ENCODE data around the gene KIF5A.

Gene KIF5A

DNA sequence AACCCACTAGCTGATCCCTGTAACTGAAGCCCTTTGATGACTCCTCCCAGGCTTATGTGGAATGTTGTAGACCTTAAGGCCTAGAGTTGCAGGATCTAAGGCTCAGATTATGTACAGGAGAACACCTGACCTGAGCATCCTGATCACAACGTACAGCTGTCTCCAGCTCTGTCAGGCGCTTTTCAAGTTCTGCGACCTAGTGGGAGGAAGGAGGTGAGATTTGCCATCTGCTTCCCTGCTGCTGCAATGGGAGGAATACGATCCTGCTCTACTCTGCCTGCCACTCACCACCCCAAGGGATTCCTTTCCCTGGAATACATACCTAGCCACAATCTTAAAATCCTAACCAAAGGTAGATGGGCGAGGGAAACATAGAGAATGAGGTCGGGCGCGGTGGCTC, 16.7 kb upstream of the KIF5A start:
- TF ChIP-seq, protein P1, sequence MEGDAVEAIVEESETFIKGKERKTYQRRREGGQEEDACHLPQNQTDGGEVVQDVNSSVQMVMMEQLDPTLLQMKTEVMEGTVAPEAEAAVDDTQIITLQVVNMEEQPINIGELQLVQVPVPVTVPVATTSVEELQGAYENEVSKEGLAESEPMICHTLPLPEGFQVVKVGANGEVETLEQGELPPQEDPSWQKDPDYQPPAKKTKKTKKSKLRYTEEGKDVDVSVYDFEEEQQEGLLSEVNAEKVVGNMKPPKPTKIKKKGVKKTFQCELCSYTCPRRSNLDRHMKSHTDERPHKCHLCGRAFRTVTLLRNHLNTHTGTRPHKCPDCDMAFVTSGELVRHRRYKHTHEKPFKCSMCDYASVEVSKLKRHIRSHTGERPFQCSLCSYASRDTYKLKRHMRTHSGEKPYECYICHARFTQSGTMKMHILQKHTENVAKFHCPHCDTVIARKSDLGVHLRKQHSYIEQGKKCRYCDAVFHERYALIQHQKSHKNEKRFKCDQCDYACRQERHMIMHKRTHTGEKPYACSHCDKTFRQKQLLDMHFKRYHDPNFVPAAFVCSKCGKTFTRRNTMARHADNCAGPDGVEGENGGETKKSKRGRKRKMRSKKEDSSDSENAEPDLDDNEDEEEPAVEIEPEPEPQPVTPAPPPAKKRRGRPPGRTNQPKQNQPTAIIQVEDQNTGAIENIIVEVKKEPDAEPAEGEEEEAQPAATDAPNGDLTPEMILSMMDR (IDR thresholded peaks at IDR 0.05; ENCODE audit: insufficient read depth, low read length, missing control alignments): no peak
- no peak for DNase-seq (ENCODE audit: low read depth, low spot score)
- H3K4me3 ChIP-seq (ENCODE audit: low read depth, low read length): no peak overlapping the region
- ChIA-PET CTCF (interaction anchor here (0.8 to 1.9 kb wide), 3 partner anchors 50 to 87 kb away, joined by 3 to 5 read pairs (median 3); no protein-coding TSS in a partner anchor), POLR2A (interaction anchor here (2.1 kb wide), 1 partner anchor 9 kb away, joined by 10 read pairs; no protein-coding TSS in a partner anchor)

DNA sequence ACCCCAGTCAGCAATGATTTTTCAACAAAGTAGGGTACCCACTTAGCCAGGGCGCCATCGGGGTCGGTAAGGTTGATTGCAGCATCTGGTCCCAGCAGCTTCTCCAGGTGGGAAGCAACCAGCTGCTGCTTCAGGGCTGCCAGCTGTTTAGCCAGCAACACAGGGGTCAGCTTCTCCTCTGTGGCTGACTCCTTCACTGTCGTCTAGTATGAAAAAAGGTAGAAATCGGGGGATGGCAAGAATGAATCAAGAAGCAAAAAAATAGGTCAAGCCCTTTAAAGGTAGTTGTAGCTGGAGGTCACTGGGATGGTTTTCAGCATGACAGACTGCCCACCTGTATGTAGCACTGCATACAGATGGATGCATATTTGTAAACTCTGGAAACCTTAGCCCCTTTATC, 15.6 kb upstream of the KIF5A start:
- ChIA-PET POLR2A (interaction anchor here (1.0 to 1.1 kb wide), 2 partner anchors 11 to 13 kb away, joined by 3 to 4 read pairs; partner anchors contain the start of genes DCTN2 and MBD6), CTCF (interaction anchor here (1.9 to 3.4 kb wide), 2 partner anchors 11 to 12 kb away, joined by 4 to 11 read pairs; partner anchors contain the start of gene DCTN2)
- DNase-seq (ENCODE audit: low read depth, low spot score): no peak
- no peak overlapping the region for H3K4me3 ChIP-seq (ENCODE audit: low read depth, low read length)
- TF ChIP-seq, protein P1 (IDR thresholded peaks at IDR 0.05; ENCODE audit: insufficient read depth, low read length, missing control alignments): no peak

DNA sequence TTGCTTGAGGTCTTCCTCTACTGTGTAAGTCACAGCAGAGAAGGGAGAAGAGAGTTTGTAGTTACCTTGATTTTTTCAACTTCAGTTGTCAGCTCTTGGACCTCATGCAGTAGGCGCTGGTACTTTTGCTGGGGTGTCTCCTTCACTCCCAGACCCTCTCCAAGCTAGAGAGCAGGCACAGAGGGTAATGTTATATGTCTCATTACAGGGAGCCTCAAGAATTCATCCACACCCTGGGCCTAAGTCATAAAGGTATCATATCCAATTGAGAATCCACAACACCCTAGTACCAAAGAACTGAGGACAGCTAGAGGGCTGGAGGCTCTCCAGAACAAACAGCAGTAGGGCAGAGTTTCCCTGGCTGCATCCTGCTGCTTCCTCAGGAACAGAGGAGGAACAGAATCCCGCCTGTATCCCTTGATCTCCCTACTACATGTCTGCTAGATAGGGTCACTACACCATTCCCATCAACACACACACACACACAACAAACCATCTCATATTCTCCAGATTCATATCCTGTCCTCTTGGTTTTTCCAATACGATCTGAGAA, 14.8 kb upstream of the KIF5A start:
- DNase-seq (ENCODE audit: low read depth, low spot score): no peak
- TF ChIP-seq, protein P1 (IDR thresholded peaks at IDR 0.05; ENCODE audit: insufficient read depth, low read length, missing control alignments): no peak
- no peak overlapping the region for H3K4me3 ChIP-seq (ENCODE audit: low read depth, low read length)
- POLR2A ChIA-PET: interaction anchor here (1.0 to 1.2 kb wide), 3 partner anchors 11 to 12 kb away, joined by 3 to 5 read pairs (median 4); partner anchors contain the start of genes DCTN2 and MBD6
- CTCF ChIA-PET: interaction anchor here (1.7 to 3.4 kb wide), 3 partner anchors 12 to 48 kb away, joined by 4 to 11 read pairs (median 4); partner anchors contain the start of gene DCTN2

DNA sequence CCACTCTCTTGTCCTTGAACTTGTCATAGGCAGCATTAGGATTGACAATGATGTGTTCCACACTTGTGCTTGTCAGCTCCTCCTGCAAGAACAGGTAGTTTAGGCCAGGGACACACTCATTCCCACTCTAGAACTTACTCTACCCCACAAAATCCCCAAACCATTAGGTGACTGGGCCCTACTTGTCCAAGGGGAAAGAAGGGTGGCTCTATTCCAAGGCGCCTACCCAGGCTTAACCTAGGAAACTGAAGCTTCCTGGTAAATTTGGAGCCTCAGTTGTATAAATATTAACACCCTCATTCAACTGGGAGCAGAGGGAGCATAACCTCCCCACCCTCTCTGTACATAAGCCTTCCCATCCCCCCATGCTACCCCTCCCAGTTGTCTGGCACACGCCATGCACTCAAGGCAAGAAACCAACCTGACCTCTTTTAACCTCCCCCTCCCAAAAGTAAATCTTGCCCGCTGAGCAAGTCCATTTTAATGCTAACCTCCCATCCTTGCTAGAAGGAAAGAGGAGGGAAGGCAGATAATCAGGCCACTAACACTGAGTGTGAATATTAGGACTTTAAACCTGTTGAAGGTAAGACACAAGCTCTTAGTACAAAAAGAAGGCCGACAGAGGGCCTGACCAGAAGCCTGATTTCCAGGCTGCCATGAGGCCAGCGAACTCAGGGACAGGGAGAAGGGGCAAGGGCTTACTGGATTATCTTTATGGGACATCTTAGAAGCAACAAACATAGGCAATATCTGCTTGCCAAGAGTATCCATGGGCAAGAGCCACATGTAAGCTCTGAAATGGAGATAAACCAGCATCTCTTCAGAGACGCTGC, 13.9 kb upstream of the KIF5A start:
- POLR2A ChIA-PET: interaction anchor here (1.2 kb wide), 1 partner anchor 11 kb away, joined by 5 read pairs; no protein-coding TSS in a partner anchor
- TF ChIP-seq, protein P1 (IDR thresholded peaks at IDR 0.05; ENCODE audit: insufficient read depth, low read length, missing control alignments): no peak
- no peak overlapping the region for H3K4me3 ChIP-seq (ENCODE audit: low read depth, low read length)
- DNase-seq (ENCODE audit: low read depth, low spot score): no peak
- CTCF ChIA-PET: interaction anchor here (1.7 to 3.4 kb wide), 3 partner anchors 11 to 47 kb away, joined by 4 to 11 read pairs (median 4); partner anchors contain the start of gene DCTN2

DNA sequence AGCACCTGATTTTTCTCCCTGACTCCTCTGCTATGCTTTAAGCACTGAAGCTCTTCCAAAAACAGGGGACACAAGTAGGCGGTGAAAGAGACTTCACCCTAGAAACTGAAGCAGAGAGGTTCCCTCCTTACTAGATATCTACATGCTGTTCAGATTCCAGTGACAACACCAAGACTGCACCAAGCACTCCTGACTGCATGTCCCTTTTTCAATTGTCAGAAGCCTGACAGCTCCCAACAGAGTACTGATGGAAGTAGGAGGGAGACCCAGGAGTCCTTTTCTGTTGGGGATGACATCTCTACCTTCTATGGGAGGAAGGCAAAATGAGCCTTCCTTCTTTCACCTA, 13.3 kb upstream of the KIF5A start:
- ChIA-PET POLR2A (no interaction called here), CTCF (interaction anchor here (1.7 to 3.4 kb wide), 2 partner anchors 10 to 47 kb away, joined by 4 to 11 read pairs; partner anchors contain the start of gene DCTN2)
- TF ChIP-seq, protein P1 (IDR thresholded peaks at IDR 0.05; ENCODE audit: insufficient read depth, low read length, missing control alignments): no peak
- DNase-seq (ENCODE audit: low read depth, low spot score): no peak
- H3K4me3 ChIP-seq (ENCODE audit: low read depth, low read length): no peak overlapping the region

All from AG04449 (cell line).